ENCODE measurements around the gene SCT.

Gene SCT

DNA sequence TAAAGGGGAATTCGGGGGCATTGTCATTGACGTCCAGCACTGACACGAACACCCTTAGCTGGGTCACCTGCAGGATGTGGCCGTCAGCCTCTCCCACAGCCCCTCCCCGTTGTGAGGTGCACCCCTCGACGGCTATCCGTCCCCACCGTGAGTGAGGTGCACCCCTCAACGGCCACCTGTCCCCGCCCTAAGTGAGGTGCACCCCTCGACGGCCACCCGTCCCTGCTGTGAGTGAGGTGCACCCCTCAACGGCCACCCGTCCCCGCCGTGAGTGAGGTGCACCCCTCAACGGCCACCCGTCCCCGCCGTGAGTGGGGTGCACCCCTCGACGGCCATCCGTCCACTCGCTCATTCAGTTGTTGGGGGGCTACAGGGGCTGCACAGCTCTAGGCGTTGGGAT lies 5.1 kb downstream of the SCT start:
- DNase-seq (ENCODE audit: low spot score) = no peak

DNA sequence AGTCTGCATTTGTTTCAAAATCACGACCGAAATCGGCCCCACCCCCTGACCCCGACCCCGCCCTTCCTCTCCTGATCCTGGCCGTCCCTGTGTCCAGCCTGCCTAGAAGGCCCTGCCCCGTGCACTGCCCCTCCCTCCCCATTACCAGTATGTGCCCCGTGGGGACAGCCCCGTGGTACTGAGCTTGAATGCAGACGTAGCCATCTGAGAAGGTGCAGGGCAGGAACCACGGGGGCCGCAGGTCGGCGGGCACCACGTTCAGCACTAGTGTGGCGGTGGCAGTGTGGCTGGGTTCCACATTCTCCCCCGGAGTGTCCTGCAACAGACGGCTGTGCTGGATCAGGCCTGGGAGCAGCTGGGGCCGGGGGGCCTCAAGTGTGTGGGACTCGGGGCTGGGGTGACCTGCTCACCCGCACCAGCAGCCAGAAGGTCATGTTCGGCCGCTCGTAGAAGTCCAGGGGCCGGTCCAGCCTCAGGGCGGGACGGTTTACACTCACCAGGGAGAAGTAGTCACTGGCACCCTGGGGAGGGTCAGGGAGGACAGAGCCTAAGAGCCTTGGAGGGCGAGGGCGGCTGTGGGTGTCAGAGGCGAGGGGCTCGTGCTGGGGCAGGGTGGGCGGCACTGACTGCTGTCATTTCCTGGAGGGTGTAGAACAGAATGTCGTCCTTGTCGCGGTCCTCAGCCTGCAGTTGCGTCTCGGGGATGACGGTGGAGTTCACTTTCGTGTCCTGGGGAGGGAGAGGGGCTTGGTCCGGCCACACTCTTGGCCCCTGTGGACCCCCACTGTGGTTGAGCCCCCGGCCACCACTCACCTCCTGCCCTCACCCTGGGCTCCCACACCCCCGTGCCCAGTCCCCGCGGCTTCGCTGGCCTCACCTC lies 5.8 kb downstream of the SCT start:
- DNase-seq (ENCODE audit: low spot score) = no peak

DNA sequence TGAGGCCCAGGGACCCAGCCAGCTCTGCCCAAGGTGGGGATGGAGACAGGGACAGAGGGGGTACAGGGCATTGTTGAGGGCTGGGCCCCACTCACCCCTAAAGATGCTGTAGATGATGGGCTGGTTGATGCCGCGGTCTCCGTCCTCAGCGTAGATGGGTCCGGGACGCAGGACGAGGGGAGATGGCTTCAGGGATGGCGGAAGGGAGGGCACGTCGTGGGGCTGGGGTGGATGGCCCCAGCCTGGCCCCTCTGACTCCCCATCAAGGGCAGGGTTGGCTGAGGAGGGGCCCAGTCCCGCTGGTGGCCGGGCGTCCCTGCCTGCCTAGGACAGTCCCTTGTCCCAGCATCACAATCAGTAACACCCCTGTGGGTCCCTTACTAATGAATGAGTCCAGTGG lies 6.8 kb downstream of the SCT start:
- no peak for DNase-seq (ENCODE audit: low spot score)

DNA sequence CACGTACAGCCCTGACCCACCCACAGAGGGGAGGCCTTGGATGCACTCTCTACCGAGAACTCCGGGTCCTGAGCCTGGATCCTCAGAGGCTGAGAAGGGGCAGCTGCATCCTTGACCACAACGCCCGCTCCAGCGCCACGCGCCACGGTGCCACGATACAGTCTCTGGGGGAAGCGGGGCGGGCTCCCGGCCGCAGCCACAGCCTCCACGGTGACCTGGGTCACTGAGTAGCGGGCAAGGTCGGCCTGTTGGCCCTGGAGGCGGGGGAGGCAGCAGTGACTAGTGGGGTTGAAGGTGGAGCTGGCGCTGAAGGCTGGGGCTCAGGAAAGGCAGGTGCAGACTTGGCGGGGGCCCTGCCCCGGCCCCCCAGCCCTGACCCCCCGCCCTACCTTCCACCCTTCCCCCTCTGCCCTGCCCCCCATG lies 7.3 kb downstream of the SCT start:
- DNase-seq (ENCODE audit: low spot score) = no peak

DNA sequence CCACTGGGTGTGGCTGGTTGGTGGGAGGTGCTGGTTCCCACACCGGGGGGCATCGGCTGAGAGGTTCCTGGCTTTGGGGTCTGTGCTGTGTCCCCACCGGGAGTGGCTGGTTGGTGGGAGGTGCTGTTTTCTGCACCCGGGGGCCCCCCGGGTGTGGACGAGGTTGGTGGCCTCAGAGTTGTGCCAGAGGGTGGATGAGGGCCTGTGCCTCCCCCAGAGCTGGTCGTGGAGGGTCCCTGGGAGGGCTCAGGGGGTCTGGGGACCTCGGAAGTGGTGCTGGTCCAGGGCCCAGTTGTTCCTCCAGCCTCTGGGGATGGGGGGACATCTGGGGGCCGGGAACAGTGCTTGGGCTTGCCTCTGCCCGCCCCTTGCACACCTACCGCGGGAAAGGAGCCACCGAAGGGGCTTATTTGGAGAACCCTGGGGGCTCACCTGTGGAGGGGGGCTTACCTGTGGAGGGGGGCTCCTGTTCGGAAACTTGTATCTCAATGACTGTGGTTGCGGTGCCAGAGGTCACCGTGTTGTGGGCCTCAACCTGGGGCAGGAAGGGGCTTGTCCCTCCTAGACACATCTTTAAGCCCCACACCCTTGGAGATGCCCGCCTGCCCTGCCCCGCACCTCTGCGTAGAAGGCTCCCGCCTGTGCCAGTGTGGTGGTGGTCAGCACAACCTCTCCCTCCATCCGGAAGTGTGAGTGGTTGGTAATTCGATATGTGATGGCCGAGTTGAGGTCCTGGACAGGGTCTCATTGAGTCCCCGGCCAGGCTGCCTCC lies 7.9 kb downstream of the SCT start:
- DNase-seq (ENCODE audit: low spot score) = no peak

DNA sequence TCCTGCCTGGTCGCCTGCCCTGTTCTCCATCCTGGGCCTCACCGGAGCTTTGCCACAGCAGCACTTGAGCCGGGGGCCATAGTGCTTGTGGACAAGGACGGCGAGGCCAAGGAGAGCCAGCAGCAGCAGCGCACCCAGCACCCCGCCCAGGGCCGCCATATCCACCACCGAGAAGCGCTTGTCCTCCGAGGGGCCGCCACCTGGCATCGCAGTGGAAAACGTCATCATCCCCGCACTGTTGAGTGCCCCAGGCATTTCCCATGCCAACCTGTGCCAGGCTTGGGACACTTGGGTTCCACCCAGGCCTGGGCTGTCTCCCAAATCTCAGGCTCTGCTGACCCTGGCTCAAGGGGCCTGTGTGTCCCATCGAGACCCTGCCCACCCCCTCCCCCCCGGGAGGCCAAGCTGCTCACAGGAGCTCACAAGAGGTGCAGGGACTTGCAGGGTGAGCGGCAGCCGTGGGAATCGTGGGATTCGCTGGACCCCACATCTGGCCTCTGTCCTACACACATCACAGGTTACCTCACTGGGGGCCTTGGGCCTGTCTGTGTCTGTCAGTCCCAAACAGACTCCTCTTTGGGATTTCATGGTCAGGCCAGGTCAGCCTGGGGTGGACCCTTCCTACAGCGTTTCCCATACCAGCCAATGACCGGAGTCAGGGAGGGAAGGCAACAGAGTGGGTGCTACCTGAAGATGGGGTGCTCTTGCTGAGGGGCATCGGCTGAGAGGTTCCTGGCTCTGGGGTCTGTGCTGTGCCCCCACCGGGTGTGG lies 8.9 kb downstream of the SCT start:
- no peak for DNase-seq (ENCODE audit: low spot score)

DNA sequence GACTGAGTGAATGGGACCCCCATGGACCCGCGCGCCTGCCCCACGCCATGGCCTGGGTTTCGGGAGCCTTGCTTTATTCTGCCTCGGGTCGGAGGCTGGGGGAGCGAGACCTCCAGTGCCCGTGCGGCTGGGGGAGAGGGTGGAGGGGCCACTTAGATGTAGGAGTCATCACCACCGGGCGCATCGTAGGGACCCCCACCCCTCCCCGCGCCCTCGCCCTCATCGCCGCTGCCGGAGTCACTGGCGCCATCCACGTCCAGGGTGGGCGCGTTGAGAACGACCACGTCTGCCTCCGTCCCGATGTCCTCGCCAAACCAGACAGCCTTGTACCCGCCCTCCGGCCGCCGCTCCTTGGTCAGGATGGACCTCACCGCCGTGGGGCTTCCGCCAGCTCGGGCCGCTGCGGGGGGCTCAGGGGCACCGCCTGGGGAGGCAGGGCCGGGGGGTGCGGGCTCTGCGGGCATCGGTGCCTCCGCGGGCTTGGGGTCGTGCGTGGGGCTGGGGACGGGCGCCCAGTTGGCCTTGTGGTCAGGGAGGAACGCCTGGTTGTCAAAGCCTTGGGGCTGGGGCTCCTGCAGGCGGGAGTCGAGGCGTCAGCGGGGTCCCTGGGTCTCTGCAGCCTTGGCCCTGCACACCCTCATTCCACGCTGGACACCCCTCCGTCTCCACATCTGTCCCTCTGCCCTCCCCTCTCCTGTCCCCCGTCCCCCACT lies 9.6 kb downstream of the SCT start:
- no peak for DNase-seq (ENCODE audit: low spot score)

DNA sequence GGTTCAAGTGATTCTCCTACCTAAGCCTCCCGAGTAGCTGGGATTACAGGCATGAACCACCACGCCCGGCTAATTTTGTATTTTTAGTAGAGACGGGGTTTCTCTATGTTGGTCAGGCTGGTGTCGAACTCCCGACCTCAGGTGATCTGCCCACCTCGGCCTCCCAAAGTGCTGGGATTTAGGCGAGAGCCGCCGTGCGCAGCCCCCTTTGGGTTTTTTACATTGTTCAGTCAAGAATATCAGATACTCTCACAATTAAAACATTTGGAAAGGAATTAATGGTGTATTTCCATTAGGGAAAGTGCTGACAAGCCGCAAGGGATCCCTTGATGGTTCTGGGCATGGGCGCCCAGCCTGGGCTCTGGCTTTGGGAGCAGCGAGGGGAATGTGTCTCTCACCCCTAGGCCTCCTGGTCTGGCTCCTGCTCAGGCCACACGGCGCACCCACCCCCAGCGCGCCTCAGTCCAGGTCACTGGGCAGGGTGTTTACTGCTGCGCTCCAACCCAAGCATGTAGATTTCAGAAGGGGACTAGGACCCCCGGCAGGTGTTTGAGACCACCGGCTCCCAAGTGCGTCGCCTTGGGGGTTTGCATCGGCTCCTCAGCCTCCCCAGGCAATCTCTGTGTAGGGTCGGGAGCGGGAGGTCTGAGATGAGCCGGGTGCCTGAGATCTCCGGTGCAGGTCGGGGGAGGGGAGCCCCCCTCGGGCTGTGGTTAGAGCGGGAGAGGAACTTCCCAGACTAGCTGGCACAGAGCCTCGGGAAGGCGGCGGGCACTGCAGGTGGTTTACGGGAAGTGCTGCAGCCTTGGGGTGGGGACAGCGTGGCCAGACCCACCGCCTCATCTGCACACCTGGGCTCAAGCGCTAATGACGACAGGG lies 10.4 kb downstream of the SCT start:
- DNase-seq (ENCODE audit: low spot score) = no peak

DNA sequence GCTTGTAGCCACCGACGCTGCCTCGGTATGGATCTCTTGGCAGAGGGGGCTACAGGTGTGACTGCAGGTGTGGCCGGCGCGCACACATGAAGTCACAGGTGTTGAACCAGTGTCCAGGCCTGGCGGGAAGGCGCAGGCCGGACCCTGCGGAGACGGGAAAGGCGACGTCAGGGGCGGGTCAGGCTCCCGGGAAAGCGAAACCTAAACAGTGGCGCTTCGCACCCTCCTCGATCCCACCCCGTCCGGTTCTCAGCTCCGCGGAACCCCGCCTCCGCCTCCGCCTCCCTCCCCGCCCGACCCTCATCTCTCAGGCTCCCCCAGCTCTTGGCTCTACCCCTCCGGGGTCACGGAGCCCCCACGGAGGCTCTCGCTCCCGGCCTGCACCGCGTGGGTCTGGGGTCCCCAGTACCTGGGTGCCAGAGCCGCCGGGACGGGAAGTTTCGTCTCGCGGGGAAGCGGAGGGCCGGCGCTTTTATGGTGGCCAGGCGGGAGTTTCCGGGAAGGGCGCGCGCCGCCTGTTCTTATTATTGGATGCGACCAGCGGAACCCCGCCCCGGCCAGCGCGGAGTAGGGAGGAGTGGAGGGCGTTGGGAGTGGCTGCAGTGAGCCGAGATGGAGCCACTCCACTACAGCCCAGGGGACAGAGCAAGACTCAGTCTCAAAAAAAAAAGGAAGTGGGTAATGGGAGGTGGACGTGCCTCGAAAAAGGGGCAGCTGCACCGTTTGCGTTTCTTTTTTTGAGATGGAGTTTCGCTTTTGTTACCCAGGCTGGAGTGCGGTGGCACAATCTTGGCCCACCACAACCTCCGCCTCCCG lies 11.3 kb downstream of the SCT start, which contains the start of gene IRF7:
Gene IRF7, minus strand, starts transcription at position 447 of the 816 bp plus-strand sequence. CDS start 586 bp downstream, outside the sequence.
- DNase-seq (ENCODE audit: low spot score) = peak; percentile 87

DNA sequence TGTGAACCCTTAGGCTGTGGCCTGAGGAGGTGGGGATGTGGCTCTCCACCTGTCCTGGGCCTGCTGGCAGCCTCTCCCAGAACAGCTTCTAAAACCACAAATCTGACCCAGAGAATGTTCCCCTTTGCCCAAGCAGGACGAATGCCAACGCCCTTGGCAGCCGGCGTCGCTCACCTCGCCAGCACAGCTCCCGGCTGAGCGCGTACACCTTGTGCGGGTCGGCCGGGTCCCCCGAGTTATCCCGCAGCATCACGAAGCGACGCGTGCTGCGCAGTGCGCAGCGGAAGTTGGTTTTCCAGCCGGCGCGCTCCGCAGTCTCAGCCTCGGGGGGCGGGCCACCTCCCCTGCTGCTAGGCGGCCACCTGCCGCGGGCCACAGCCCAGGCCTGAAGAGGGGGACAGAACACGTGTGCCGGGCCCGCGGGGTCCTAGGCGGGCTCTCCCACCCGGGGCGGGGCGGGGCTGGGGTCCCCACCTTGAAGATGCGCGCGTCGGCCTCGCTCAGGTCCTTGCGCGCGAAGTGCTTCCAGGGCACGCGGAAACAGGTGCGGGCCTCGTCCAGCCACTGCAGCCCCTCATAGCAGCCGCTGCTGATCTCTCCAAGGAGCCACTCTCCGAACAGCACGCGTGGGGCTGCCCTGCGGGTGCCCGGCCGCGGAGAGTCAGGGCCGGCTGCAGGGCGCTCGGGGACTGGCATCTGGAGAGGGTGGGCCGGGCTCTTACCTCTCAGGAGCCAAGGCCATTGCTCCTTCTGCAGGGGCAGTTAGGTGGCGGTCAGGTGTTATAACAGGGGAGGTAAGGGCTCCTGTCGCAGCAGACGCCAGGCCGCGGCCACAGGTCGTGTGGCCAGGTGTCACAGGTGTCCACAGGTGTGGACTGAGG lies 12.1 kb downstream of the SCT start:
- no peak for DNase-seq (ENCODE audit: low spot score)

DNA sequence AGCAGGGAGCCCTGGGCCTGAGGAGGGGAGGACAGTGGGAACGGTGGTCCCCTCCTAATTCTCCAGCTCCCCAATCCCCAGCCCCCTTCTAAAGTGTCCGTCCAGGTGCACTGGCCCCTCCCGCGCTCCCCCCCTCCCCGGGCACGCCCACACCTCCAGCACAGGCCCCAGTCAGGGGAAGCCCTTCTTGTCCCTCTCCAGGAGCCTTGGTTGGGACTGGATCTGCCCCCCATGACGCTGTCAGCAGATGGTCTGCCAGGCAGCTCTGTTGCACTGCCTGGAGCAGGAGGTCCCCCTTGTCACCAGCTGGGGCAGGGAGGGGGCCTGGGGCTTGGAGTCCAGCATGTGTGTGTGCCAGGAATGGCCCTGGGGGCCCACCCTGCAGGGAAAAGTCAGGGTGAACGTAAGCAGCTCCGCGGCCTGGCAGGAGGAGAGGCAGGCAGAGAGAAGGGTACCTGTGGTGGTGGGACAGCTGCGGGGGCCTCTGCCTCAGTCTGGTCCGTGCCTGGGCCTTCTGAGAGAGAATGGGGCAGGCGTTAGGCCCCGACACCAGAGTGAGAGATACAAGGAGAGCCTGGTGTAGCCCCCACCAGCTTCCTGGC lies 12.9 kb downstream of the SCT start:
- DNase-seq (ENCODE audit: low spot score) = no peak

DNA sequence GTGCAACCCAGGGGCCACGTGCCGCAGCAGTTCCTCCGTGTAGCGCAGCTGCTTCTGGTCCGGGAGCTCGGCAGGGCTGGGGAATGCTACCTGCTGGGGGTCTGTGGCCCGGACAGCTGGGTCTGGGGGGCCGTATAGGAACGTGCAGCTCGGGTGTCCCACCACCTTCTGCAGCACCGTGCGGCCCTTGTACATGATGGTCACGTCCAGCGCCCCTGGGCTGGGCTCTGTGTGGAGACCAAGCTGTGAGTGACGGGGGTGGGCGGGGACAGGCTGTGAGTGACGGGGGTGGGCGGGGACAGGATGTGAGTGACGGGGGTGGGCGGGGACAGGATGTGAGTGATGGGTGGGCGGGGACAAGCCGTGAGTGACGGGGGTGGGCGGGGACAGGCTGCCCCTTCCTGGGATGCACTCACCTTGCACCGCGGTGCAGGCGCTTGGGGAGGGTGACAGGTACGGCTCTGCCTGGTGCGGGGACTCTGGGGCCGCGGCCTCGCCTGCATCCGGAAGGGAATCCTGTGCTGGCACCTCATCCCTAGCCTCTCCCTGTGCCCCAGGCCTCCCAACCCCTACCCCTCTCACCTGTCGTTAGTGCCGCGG lies 13.5 kb downstream of the SCT start:
- DNase-seq (ENCODE audit: low spot score) = no peak

DNA sequence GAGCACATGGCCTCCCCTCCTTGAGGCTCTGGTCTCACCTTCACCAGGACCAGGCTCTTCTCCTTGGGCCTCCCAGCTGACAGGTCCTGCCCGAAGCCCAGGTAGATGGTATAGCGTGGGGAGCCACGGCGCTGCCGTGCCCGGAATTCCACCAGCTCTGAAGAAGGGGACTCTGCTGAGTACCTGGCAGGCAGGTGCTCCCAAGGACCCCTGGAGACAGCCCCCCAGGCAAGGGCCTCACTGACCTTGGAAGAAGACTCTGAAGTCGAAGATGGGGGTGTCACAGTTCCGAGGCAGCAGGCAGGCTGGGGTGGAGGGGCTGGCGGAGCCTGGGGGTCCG lies 14.1 kb downstream of the SCT start:
- DNase-seq (ENCODE audit: low spot score) = no peak

DNA sequence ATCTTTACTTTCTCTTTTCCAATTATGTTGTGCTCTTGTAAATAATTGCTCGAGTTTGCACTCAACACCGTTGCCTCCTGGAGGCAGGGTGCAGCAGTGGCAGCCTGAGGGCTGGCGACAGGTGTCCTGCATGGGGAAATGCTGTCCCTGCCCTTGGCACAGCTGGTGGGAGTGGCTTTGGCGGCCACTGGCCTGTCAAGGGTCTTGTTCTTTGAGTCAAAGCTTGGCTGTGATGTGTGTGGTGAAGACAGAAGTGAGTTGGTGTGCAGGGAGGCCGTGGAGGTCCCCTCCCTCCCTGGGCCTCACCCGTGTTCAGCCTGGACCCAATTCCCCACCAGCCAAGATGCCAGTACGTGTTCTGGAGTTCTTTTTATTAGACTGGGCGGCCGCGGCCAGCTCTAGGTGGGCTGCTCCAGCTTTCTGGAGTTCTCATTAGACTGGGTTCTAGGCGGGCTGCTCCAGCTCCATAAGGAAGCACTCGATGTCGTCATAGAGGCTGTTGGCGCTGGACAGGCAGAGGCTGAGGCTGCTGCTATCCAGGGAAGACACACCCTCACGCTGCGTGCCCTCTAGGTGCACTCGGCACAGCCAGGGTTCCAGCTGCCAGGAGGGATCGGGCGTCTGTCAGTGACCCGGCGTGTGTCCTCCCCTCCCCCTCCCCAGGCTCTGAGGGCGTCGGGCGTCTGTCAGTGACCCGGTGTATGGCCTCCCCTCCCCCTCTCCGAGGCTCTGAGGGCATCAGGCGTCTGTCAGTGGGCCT lies 14.6 kb downstream of the SCT start:
- no peak for DNase-seq (ENCODE audit: low spot score)

DNA sequence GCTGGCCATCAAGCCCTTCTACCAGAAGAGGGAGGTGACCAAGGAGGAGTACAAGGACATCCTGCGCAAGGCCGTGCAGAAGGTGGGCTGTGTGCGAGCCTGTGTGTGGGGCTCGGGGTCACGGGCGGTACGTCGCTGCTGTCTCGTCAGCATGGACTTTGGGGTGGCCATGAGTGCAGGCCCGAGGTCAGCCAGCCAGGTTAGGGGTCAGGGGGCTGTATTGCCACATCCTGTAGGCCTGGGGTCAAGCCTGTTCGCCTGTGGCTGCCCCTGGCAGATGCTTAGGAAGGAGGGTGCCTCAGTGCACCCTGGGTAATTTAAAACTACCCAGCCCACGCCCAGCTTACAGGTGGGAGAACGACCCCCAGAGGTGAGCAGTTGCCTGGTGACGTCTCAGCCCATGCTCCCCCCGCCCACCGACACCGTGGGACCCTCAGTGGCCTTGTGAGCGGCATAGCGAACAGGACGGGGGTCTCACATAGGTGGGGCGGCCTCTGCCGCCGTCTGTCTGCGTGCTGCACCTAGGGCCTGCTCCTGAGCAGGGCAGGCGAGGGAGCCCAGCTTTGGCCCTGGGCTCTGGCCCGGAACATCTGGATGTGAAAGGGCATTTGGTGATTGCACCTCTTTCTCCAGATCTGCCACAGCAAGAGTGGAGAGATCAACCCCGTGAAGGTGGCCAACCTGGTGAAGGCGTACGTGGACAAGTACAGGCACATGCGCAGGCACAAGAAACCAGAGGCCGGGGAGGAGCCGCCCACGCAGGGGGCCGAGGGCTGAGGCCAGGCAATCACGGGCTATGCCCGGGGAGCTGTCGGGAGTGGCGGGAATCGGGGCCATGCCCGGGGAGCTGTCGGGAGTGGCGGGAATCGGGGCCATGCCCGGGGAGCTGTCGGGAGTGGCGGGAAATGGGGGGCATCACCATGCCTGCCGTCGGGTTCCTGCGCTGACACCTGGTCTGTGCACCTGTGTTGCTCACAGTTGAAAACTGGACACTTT lies 15.7 kb downstream of the SCT start:
- no peak for DNase-seq (ENCODE audit: low spot score)

DNA sequence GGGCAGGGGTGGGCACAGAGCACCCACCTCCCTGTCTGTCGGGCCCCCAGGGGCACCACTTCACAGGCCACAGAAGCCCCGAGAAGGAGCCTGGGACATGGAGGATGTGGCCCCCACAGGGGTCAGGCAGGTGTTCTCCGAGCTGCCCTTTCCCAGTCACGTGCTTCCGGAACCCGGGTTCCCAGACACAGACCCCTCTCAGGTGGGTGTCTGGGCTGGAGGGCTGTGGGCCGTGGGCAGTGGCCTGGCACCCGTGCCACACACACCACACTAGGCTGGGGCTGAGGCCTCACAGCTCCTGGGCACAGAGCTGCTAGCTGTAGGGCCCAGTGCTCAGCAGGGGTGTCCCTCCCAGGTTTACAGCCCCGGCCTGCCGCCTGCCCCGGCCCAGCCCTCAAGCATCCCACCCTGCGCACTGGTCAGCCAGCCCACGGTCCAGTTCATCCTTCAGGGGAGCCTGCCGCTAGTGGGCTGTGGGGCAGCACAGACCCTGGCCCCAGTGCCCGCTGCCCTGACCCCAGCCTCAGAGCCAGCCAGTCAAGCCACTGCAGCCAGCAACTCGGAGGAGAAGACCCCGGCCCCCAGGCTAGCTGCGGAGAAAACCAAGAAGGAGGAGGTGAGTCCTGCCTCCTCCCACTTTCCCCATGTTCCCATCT lies 16.7 kb downstream of the SCT start:
- no peak for DNase-seq (ENCODE audit: low spot score)

Measured in pons (tissue), 1 donor.